Panc1 (cell line): Measurements from ENCODE around the gene MBD3L4. TPM values are rescaled to one million over a fixed set of nuclear protein-coding genes. Genes with fewer than 3 reads are reported as not detected.

Source experiments
- ATAC-seq: fragments of 200-7000 bp; cut with Tn5 transposase; 2 replicates; pipeline ENCODE4 v1.9.1; 2020; ENCODE audit warnings: mild to moderate bottlenecking, moderate library complexity
- BruUV-seq: library from RNA; stranded (reverse); fragments of 400-500 nt; replicated peaks from 2 replicates; lab custom pipeline; 2021; lab: Mats Ljungman, UMichigan
- CTCF ChIA-PET: fragments of 300-600 bp; sonication (Branson Sonifier 250); formaldehyde crosslinking; loops from one replicate; lab custom pipeline; 2022; ENCODE audit warnings: antibody characterized with exemption; lab: Charles Lee
- POLR2A ChIA-PET: fragments of 300-600 bp; sonication (Branson Sonifier 250); formaldehyde crosslinking; loops from one replicate; lab custom pipeline; 2022; ENCODE audit warnings: antibody characterized with exemption; lab: Charles Lee
- DNase-seq: peaks from one replicate; pipeline ENCODE4 v3.0.0-alpha.2; 2010; ENCODE audit warnings: low read depth, low spot score
- H3K27ac ChIP-seq: 2 replicates; pipeline ENCODE4 v1.5.1; 2011; ENCODE audit warnings: mild to moderate bottlenecking, low read length, inconsistent platforms
- H3K27me3 ChIP-seq: fragments of 200-500 bp; sonication (Bioruptor generic); 2 replicates; pipeline ENCODE4 v1.6.0; 2014; ENCODE audit warnings: low read length, inconsistent platforms; ENCODE audit not compliant: control insufficient read depth, insufficient read depth
- H3K36me3 ChIP-seq: fragments of 200-500 bp; sonication (Bioruptor generic); 2 replicates; pipeline ENCODE4 v1.5.1; 2014; ENCODE audit warnings: inconsistent platforms, mild to moderate bottlenecking, low read length, moderate library complexity; ENCODE audit not compliant: control insufficient read depth, insufficient read depth
- H3K4me1 ChIP-seq: 2 replicates; pipeline ENCODE4 v1.5.1; 2011; ENCODE audit warnings: inconsistent platforms, mild to moderate bottlenecking, low read length, moderate library complexity; ENCODE audit not compliant: control insufficient read depth, insufficient read depth
- H3K4me3 ChIP-seq, 2 experiments: 2 replicates each; pipeline ENCODE4 v1.5.1; 2011 to 2012; ENCODE audit warnings: low read depth in 2 of 2, low read length in 2 of 2, mild to moderate bottlenecking in 2 of 2, inconsistent platforms in 1 of 2, moderate library complexity in 1 of 2
- H3K9me3 ChIP-seq: fragments of 200-500 bp; sonication (Bioruptor generic); 2 replicates; pipeline ENCODE4 v1.5.1; 2014; ENCODE audit warnings: low read depth, mild to moderate bottlenecking, inconsistent platforms, low read length, moderate library complexity; ENCODE audit not compliant: control insufficient read depth, insufficient read depth
- POLR2AphosphoS5 ChIP-seq: IDR thresholded peaks from 2 replicates; pipeline ENCODE4 v1.6.1; 2012; ENCODE audit warnings: mild to moderate bottlenecking, low read depth, low read length, moderate library complexity
- REST ChIP-seq, 2 experiments: IDR thresholded peaks; 2 replicates each; pipeline ENCODE4 v1.6.1; 2011 to 2012; ENCODE audit warnings: low read depth in 2 of 2, control low read depth in 1 of 2, low read length in 1 of 2, mild to moderate bottlenecking in 1 of 2, moderate library complexity in 1 of 2; ENCODE audit not compliant: insufficient read depth in 1 of 2
- SIN3A ChIP-seq: IDR thresholded peaks from 2 replicates; pipeline ENCODE4 v1.6.1; 2012; ENCODE audit warnings: low read depth, mild to moderate bottlenecking, low read length, moderate library complexity, borderline replicate concordance; ENCODE audit not compliant: insufficient read depth
- TCF7L2 ChIP-seq: IDR thresholded peaks from 2 replicates; pipeline ENCODE4 v1.6.1; 2011; ENCODE audit warnings: mild to moderate bottlenecking, low read depth, low read length, inconsistent platforms
- in situ Hi-C: cut with HindIII; loops from 2 replicates; pipeline ENCODE4 v1.10.0; 2016; ENCODE audit warnings: low sequenced_read_pairs, low pct_unique_long_range_greater_than_20kb
- intact Hi-C: fragments of 100-400 bp; cut with micrococcal nuclease; formaldehyde crosslinking; loops from one replicate; pipeline ENCODE4 v1.10.0; 2022; ENCODE audit not compliant: unreplicated experiment
- total RNA-seq: library from RNA; stranded (reverse); gene quantifications from one replicate; pipeline ENCODE4 v1.2.1, GENCODE V29; 2021; ENCODE audit not compliant: unreplicated experiment
- TF ChIP-seq, protein P1 (sequence below): fragments of 450-650 bp; IDR thresholded peaks from 2 replicates; pipeline ENCODE4 v1.5.1; 2017; ENCODE audit warnings: mild to moderate bottlenecking

The MBD3L4 gene
- total RNA-seq, 1 experiment from 2014 or later: not detected

GRCh38 chr19:6988257-6988656 is 51.7 kb downstream of the MBD3L4 start:
- in situ Hi-C loops (no loop called here), intact Hi-C loops (no loop called here)
- Histone ChIP-seq H3K27ac (no peak overlapping the region), H3K4me1 (no peaks in the 10 kb centered on the region), H3K36me3 (no peaks in the 10 kb centered on the region), H3K9me3 (no peaks in the 10 kb centered on the region; the same call in 1 of the 2 replicates), H3K4me3 (no peak overlapping the region), H3K27me3 (no peaks in the 10 kb centered on the region)
- ATAC-seq: no peak
- BruUV-seq: no TSS peak
- no peak for TF ChIP-seq SIN3A
- TF ChIP-seq POLR2AphosphoS5: no peak
- TF ChIP-seq, protein P1, sequence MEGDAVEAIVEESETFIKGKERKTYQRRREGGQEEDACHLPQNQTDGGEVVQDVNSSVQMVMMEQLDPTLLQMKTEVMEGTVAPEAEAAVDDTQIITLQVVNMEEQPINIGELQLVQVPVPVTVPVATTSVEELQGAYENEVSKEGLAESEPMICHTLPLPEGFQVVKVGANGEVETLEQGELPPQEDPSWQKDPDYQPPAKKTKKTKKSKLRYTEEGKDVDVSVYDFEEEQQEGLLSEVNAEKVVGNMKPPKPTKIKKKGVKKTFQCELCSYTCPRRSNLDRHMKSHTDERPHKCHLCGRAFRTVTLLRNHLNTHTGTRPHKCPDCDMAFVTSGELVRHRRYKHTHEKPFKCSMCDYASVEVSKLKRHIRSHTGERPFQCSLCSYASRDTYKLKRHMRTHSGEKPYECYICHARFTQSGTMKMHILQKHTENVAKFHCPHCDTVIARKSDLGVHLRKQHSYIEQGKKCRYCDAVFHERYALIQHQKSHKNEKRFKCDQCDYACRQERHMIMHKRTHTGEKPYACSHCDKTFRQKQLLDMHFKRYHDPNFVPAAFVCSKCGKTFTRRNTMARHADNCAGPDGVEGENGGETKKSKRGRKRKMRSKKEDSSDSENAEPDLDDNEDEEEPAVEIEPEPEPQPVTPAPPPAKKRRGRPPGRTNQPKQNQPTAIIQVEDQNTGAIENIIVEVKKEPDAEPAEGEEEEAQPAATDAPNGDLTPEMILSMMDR: no peak
- TF ChIP-seq TCF7L2: no peak
- no peak for TF ChIP-seq REST (IDR thresholded peaks at IDR 0.05; ENCODE audit: insufficient read depth in 1 of 2, low read depth in 2 of 2, low read length in 1 of 2)
- POLR2A ChIA-PET: no interaction called here
- DNase-seq: no peak
- CTCF ChIA-PET: no interaction called here

- Histone ChIP-seq H3K27me3 (no peaks in the 10 kb centered on the region), H3K27ac (no peak overlapping the region), H3K4me3 (no peak overlapping the region), H3K9me3 (no peaks in the 10 kb centered on the region; the same call in 1 of the 2 replicates), H3K4me1 (no peaks in the 10 kb centered on the region), H3K36me3 (no peaks in the 10 kb centered on the region)
- POLR2A ChIA-PET: no interaction called here
- in situ Hi-C loops: no loop called here
- BruUV-seq: no TSS peak
- TF ChIP-seq REST (IDR thresholded peaks at IDR 0.05; ENCODE audit: insufficient read depth in 1 of 2, low read depth in 2 of 2, low read length in 1 of 2): no peak
- TF ChIP-seq, protein P1: no peak
- TF ChIP-seq SIN3A: no peak
- no peak for TF ChIP-seq TCF7L2
- no peak for TF ChIP-seq POLR2AphosphoS5
- no peak for DNase-seq
- CTCF ChIA-PET: no interaction called here
- ATAC-seq: no peak
- intact Hi-C loops: no loop called here
Observed at GRCh38 chr19:6987850-6988249, 52.1 kb downstream of the MBD3L4 start.

Other genes starting within 250 kb of the MBD3L4 start
- gene ADGRE1, start 152.6 kb downstream of the MBD3L4 start, total RNA-seq: 0.08 TPM
- not detected for gene MBD3L2B, start 18.7 kb downstream of the MBD3L4 start, total RNA-seq
- gene MBD3L5, start 9.6 kb downstream of the MBD3L4 start, total RNA-seq: not detected
- gene MBD3L2, start 9.1 kb upstream of the MBD3L4 start, total RNA-seq: not detected
- gene MBD3L3, start 18.5 kb upstream of the MBD3L4 start, total RNA-seq: not detected
- 7.6 TPM for gene ZNF557, start 29.5 kb upstream of the MBD3L4 start, total RNA-seq